Endometrial microvascular endothelial cells (primary cell): ENCODE measurements around the gene FCHSD2. TPM values are rescaled to one million over a fixed set of nuclear protein-coding genes. Genes with fewer than 3 reads are reported as not detected.
"Not testable (repeated sequence)": the region's sequence is repeated elsewhere in the genome, so short reads cannot be mapped to it uniquely, and the experiment has no call there.

Experiments
- in situ Hi-C: cut with HindIII; loops from 2 replicates; pipeline ENCODE4 v1.10.0; 2017; ENCODE audit warnings: low sequenced_read_pairs, low pct_unique_long_range_greater_than_20kb; ENCODE audit errors: inconsistent ontology term
- total RNA-seq: library from RNA; depleted of rRNA; stranded (reverse); fragments of >200 nt; gene quantifications from one replicate; pipeline ENCODE4 v1.2.3, GENCODE V29; 2015; ENCODE audit errors: inconsistent ontology term

The FCHSD2 gene
- total RNA-seq, 1 donor from 2014 or later, result 15.5 TPM

DNA sequence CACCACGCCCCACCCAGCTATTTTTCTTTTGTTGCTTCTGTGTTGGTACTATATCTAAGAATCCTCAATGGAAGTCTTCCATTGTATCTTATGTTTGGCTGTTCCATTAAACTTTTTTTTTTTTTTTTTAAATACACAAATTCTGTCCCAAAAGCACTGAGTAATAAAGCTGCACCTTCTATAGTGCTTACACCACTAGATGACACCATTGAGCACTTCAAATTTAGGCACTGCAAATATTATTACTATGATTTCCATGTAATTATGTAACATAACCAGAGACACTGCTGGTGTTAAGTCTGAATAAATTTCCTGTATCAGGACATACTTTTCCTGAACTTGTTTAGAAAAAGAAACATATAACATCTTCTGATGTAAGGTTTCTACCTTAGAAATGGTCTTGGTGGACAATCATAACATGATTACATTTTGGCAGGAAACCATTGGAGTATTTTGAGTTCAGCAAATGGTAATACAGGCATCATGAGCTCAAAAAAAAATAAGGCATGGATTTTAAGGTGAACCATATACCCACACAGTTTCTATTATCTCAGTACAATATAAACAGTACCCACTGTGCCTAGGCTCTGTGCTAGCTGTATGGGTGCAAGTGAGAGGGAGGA, 217.4 kb downstream of the FCHSD2 start:
- in situ Hi-C loops, result no loop called here

DNA sequence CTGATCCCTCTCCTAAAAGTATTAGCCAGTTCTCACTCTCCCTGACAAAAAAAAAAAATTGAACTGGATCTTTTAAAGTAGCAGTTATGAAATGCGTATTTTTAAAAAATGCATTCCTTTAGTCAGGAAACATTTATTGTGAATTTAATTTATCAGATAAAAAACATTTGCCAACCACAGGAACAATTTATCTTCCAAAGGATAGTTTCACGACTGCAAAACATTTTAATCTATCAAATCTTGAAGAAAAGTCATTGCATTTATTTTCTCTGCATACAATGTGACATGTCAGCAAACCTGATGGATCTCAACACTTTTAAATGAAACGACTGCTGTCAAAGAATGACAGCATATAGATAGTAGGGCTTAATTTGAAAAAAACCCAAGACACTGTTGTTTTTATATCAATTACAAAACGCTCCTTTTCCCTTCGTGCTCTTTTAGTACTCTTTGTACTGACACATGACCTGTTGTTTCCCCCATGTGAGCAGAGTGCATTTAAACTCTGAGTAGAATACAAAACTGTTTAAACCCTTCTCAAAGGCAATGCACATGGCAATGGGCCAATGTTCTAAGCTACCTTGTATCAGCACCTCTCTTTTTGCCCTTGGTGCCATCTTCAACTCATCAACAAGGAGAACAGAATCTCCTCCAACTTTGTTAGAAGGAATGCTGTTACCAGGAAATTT, 220.9 kb downstream of the FCHSD2 start:
- in situ Hi-C loops, result no loop called here

DNA sequence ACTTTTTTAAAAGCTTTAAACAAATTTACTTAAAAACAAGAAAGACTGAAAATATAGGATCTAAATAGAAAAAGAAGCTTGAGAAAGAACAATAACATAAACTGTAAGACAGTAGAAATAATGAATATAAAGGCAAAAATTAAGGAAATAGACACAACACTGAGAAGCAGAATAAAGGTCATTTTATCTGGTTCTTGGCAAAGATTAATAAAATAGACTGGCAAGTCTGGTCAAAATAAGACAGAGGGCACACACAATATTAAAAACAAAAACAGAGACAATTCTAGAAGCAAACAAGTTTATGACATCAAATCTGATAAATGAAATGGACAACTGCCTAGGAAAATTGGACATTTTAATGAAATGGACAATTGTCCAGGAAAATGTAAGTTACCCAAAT, 222.1 kb downstream of the FCHSD2 start:
- in situ Hi-C loops, result no loop called here

DNA sequence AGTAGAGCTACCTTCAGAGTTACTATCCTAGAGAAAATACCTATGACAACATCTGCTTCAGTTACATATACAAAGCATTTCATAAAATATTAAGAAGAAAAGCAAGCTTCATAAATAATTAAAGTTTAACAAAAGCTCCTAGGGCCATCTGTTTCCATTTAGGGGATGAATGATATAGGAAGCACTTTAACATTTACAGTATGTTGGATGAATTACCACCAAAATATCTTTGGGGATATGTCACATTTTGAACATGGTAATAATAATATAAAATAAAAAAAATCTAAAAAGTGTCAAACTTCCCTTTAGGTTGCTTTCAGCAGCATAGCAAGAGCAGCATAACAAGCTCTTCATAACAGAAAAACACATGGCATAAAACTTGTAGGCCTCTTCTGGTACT, 223.3 kb downstream of the FCHSD2 start:
- in situ Hi-C loops, result no loop called here

DNA sequence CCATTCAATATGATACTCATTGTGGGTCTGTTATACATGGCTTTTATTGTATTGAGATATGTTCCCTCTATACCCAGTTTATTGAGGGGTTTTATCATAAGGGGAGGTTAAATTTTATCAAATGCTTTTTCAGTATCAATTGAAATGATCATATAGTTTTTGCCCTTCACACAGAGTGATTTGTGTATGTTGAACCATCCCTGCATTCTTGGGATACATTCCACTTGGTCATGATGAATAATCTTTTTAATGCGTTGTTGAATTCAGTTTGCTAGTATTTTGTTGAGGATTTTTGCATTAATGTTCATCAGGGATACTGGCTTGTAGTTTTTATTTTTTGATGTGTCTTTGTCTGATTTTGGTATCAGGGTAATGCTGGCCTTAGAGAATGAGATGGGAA, 229.9 kb downstream of the FCHSD2 start:
- in situ Hi-C loops, result no loop called here

DNA sequence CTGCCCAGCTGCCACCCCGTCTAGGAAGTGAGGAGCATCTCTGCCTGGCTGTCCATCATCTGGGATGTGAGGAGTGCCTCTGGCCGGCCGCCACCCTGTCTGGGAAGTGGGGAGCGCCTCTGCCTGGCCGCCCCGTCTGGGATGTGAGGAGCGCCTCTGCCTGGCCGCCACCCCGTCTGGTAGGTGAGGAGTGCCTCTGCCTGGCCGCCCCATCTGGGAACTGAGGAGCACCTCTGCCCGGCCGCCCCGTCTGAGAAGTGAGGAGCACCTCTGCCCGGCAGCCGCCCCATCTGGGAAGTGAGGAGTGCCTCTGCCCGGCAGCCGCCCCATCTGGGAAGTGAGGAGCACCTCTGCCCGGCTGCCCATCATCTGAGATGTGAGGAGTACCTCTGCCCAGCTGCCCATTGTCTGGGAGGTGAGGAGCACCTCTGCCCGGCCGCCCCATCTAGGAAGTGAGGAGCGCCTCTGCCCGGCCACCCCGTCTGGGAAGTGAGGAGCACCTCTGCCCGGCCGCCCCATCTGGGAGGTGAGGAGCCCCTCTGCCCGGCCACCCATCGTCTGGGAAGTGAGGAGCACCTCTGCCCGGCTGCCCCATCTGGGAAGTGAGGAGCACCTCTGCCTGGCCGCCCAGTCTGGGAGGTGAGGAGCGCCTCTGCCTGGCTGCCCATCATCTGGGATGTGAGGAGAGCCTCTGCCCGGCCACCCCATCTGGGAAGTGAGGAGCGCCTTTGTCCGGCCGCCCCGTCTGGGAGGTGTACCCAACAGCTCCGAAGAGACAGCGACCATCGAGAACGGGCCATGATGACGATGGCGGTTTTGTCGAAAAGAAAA, 232.3 kb downstream of the FCHSD2 start:
- in situ Hi-C loops, result not testable (repeated sequence)

DNA sequence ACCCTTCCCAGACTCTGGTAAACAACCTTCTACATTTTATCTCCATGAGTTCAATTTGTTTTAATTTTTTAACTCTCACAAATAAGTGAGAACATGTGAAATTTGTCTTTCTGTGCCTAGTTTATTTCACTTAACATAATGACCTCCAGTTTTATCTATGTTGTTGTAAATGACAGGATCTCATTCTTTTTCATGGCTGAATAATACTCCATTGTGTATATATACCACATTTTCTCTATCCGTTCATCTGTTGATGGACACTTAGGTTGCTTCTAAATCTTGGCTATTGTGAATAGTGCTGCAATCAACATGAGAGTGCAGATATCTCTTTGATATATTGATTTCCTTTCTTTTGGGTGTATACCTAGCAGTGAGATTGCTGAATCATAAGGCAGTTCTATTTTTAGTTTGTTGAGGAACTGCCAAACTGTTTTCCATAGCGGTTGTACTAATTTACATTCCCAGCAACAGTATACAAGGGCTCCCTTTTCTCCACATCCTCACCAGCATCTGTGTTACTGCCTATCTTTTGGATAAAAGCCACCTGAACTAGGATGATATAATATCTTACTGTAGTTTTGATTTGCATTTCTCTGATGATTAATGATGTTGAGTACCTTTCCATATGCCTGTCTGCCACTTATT, 234.0 kb downstream of the FCHSD2 start:
- in situ Hi-C loops, result no loop called here

DNA sequence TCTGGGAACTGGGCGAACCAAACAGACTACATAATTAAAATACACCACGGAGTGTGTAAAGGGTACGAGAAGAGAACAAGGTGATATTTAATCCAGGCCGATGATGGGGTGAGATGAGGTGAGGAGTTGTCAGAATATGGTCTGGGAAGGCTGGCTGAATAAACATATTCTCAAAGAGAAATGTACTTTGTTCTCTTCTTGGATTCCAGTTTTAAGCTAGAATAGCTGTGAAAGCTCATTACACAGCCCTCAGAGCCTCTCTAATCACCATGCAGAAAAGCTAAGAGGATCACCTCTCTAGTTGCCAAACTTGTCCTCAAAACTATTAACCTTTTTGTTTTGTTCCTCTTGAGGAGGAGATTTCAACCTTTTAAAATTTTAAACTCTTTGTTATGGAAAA, 238.1 kb downstream of the FCHSD2 start:
- in situ Hi-C loops, result no loop called here

DNA sequence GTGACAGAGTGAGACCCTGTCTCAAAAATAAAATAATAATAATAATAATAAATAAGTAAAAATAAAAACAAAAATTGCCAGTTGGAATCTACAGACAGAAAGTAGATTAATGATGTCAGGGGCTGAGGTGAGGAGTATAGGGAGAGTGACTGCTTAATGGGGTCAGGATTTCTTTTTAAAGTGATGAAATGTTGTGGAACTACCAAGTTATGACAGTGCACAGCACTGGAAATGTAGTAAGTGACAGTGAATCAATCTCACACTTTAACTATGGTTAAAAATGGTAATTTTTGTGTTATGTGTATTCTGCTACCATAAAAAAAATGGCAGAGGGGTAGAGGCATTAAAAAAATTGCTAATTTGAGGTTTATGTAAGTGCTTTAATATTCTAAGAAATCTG, 240.7 kb downstream of the FCHSD2 start:
- in situ Hi-C loops, result no loop called here

DNA sequence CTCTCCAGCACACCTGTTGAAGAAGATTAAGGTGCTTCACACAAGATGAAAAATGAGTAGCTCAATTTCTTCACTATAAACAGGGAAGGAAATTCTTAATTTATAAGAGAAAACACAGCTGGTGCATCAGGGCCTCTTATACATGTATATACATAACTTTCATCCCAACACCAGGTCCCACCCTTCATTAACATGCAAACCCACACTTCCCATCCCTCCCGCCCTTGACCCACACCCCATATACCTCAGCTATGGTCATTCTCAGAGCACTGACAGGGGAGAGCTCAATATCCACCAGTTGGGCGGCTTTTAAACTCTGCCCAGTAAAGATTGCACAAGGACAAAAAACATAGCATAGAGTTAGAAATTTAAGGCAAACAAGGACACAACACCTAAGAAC, 242.1 kb downstream of the FCHSD2 start:
- in situ Hi-C loops, result no loop called here

DNA sequence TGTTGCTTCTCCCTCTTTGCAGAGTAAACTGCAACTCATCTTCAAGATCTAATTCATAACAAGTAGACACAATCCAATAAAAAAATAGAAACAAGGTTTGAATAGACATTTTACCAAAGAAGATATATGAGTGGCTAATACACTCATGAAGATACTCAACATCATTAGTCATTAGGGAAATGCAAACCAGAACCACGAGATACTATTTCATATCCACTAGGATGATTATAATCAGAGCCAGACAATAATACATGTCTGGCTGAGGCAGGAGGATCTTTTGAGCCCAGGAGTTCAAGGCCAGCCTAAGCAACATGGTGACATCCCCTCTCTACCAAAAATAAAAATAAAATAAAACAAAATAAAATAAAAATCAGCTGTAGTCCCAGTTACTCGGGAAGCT, 242.9 kb downstream of the FCHSD2 start:
- in situ Hi-C loops, result no loop called here

DNA sequence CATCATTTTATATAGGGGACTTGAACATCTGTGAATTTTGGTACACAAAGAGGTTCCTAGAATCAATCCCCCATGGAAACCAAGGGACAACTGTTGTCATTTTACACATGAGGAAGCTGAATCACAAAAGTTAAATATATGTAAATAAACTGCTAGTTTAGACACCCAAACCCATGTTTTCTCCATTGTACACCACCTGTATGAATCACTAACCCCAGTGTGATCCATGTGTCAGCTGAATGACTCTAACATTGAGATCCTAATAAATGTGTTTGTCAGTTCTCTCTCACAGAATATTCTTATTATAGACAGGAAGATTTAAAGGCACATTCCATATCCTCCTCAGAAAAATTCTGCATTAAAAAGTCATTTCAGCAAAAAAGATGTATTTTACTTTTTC, 244.6 kb downstream of the FCHSD2 start:
- in situ Hi-C loops, result no loop called here

DNA sequence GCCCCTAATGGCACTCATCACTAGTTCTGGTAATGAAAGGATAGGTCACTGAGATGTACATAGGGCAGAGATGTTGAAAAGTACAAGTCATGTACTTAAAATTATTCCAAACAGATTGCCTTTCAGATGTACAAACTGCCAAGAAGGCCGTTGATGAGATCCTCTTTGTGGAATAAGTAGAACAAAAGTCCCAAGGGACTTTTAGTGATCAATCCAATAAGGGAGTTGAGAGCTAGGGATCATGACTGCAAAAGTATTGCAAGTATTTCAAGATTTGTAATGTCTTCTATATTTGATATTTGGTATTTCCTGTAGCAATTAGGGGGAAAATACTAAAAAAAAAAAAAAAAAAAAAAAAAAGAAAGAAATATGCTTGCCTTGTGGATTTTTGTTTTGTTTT, 245.7 kb downstream of the FCHSD2 start:
- in situ Hi-C loops, result no loop called here

DNA sequence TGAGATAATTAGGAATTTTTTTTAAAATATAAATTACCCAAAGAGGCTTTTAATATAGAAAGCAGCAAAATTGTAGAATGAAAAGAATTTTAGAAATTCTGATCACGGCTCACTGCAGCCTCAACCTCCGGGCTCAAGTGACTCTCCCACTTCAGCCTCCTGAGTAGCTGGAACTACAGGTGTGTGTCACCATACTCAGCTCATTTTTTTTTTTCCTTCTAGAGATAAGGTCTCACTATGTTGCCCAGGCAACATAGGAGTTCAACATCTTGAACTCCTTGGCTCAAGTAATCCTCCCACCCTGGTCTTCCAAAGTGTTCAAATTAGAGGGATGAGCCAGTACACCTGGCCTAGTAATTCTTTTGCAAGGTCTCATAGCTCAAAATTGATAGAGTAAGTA, 251.2 kb downstream of the FCHSD2 start:
- in situ Hi-C loops, result no loop called here

DNA sequence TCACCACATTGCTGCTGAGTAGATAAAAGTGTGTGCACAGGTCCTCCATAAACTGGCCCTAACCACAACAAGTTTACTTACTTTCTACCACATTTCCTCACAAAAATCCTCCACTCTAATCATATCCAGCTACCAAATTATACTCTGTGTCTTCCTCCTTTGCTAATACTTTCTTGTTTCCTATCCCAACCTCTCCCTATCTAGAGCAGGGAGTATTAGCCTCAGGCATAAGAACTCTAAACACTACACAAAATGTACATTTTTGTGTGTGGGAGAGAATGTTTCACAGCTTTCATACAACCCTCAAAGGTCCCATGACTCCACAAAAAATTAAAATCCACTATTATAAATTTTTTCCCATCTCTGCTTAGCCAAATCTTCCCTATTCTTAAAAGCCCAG, 255.5 kb downstream of the FCHSD2 start:
- in situ Hi-C loops, result no loop called here

DNA sequence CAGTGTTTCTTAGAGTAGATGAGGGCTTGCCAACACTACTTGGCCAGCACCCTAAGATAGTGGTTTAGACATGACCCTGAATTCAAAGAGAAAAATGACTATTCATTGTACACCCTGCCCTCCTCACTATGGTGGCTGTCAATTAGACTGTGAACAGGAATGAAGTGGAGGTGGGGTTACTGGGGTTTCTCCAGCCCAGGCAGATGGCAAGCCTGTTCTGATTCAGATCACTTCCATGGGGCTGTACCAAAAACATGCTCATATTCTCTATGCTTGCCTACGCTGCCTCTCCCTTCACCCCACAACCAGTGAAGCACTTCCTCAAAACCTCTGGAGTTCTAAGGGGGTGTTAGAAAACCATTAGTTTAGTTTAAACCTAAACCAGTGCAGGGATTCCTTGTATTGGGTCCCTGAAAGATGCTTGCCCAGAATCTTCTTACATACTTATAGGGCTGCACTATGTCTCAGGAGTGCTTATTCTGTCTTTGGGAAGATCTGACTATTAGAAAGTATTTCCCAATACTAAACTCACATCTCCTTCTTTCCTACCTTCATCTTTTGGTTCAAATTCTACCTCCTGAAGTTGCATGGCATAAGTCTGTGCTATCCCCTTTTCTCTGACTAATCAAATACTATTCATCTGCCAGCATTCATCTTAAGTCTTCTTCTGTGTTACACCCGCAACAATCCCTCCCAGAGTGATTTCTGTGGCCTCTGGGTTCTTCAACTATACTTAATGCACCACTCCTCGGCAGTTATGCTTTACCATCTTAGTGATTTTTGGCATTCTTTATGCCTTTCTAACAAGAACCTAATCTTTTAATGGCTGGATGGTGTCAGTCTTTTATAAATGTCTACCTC, 256.1 kb downstream of the FCHSD2 start:
- in situ Hi-C loops, result no loop called here

DNA sequence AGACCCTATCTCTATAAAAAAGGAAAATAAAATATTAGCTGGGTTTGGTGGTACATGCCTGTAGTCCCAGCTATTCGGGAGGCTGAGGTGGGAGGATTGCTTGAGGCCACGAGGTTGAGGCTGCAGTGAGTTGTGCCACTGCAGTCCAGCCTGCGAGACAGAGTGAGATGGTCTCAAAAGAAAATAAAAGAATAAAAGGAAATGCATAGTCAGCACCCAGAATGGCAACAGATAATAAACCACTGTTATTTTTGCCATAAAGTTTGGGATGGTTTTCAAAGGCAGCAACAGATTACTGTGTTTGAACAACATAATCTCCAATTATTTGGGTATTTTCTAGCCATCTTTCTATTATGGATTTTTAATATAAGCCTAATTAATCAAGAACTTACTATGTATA, 266.0 kb downstream of the FCHSD2 start:
- in situ Hi-C loops, result no loop called here

DNA sequence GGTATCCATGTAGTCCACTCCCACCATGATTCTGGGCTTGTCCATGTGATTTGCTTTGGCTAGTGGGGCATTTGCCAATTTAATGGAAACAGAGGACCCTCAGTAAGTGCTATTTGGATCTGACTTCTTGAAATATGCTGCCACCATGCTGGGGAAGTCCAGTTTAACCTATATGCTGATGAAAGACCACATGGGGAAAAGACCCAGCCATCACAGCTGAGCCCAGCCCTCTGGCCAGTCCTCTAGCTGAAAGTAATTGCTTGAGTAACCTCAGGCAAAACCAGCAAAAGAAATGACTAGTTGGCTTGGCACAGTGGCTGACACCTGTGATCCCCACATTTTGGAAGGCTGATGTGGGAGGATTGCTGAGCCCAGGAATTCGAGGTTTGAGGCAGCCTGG, 266.4 kb downstream of the FCHSD2 start:
- in situ Hi-C loops, result no loop called here

DNA sequence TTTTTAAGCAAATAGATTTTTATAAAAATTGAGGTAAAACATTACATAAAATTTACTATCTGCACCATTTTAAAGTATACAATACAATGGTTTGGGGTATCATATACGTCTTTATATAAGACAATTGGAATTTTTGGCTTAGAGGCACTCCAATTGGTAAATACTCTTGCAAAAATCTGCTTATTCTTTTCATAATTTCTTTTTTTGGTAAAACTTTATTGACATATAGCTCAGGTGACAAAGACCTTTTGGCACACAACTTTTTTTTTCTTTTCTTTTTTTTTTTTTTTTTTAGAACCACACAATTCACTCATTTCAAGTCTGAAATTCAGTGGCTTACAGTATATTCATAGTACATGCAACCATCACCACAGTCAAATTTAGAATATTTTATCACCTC, 270.1 kb downstream of the FCHSD2 start:
- in situ Hi-C loops, result no loop called here
